OCI-LY3 (cell line): ENCODE data around the gene CMSS1.

Experiments used
- CTCF ChIP-seq: fragments of 200-600, 300-600 bp; sonication (generic); IDR thresholded peaks from 2 replicates; pipeline ENCODE4 v1.5.1; 2014; ENCODE audit warnings: antibody characterized with exemption, low read length, low read depth
- EZH2phosphoT487 ChIP-seq: fragments of 200-600 bp; shearing (Covaris generic); IDR thresholded peaks from 2 replicates; pipeline ENCODE4 v1.6.1; 2018; ENCODE audit warnings: antibody characterized with exemption, mixed run types, low read depth

- TF ChIP-seq CTCF (no peak), EZH2phosphoT487 (no peak)
Observed at GRCh38 chr3:99885085-99885484, 67.4 kb downstream of the CMSS1 start.
